Liver (tissue), 9 donors: ENCODE measurements around the gene OARD1. TPM values are rescaled to one million over a fixed set of nuclear protein-coding genes. Genes with fewer than 3 reads are reported as not detected.

ENCODE experiments used
- DNase-seq: peaks from one replicate; pipeline ENCODE4 v3.0.0-alpha.2; 2017; ENCODE audit warnings: low spot score
- H3K27ac ChIP-seq, 2 donors: one replicate each; pipeline ENCODE4 v1.7.0; 2013; ENCODE audit warnings: inconsistent platforms in 2 of 2, low read length in 2 of 2, control low read depth in 1 of 2, low read depth in 1 of 2, mild to moderate bottlenecking in 1 of 2
- H3K27me3 ChIP-seq, 4 donors: one replicate each; pipeline versions ENCODE4 v1.6.1 to v1.7.0; 2013; ENCODE audit warnings: low read length in 3 of 4, inconsistent platforms in 1 of 4, mild to moderate bottlenecking in 1 of 4, moderate library complexity in 1 of 4; ENCODE audit not compliant: control insufficient read depth in 4 of 4, insufficient read depth in 4 of 4
- H3K36me3 ChIP-seq, 4 donors: one replicate each; pipeline versions ENCODE4 v1.6.1 to v1.7.0; 2013; ENCODE audit warnings: low read length in 3 of 4, mild to moderate bottlenecking in 3 of 4, low read depth in 1 of 4, moderate library complexity in 1 of 4; ENCODE audit not compliant: control insufficient read depth in 4 of 4, insufficient read depth in 3 of 4
- H3K4me1 ChIP-seq, 4 donors: one replicate each; pipeline versions ENCODE4 v1.6.1 to v1.7.0; 2013; ENCODE audit warnings: low read length in 3 of 4, mild to moderate bottlenecking in 3 of 4, moderate library complexity in 1 of 4; ENCODE audit not compliant: control insufficient read depth in 4 of 4, insufficient read depth in 4 of 4
- H3K4me3 ChIP-seq, 3 donors: one replicate each; pipeline versions ENCODE4 v1.6.1 to v1.7.0; 2013; ENCODE audit warnings: low read length in 3 of 3, control low read depth in 1 of 3, low read depth in 1 of 3, mild to moderate bottlenecking in 1 of 3
- H3K9ac ChIP-seq, 2 donors: one replicate each; pipeline ENCODE4 v1.7.0; 2013; ENCODE audit warnings: low read length in 2 of 2, mild to moderate bottlenecking in 2 of 2, moderate library complexity in 2 of 2, control low read depth in 1 of 2, low read depth in 1 of 2
- H3K9me3 ChIP-seq, 4 donors: one replicate each; pipeline versions ENCODE4 v1.6.1 to v1.7.0; 2013; ENCODE audit warnings: low read length in 3 of 4; ENCODE audit not compliant: control insufficient read depth in 4 of 4
- CTCF ChIP-seq: fragments of 150-350 bp; IDR thresholded peaks from 2 replicates; pipeline ENCODE4 v1.5.1; 2017; ENCODE audit warnings: improper control_type of control experiment, low read depth, low read length; ENCODE audit not compliant: missing input control
- EGR1 ChIP-seq, 2 donors: IDR thresholded peaks; 2 replicates each; pipeline ENCODE4 v1.6.1; 2016 to 2018; ENCODE audit warnings: antibody characterized with exemption in 2 of 2, low read depth in 2 of 2
- FOXA1 ChIP-seq: IDR thresholded peaks from 2 replicates; pipeline ENCODE4 v1.6.1; 2016; ENCODE audit warnings: antibody characterized with exemption
- FOXA2 ChIP-seq: IDR thresholded peaks from 2 replicates; pipeline ENCODE4 v1.6.1; 2016; ENCODE audit warnings: antibody characterized with exemption
- GABPA ChIP-seq, 2 donors: IDR thresholded peaks in 1 of 2; conservative IDR thresholded peaks in 1 of 2; 2 replicates each; pipeline ENCODE4 v1.6.1; 2016; ENCODE audit warnings: antibody characterized with exemption in 2 of 2, mild to moderate bottlenecking in 1 of 2, moderate library complexity in 1 of 2
- HNF4A ChIP-seq, 2 donors: conservative IDR thresholded peaks; 2 replicates each; pipeline ENCODE4 v1.6.1; 2016; ENCODE audit warnings: antibody characterized with exemption in 2 of 2, mild to moderate bottlenecking in 2 of 2
- HNF4G ChIP-seq: IDR thresholded peaks from 2 replicates; pipeline ENCODE4 v1.6.1; 2016; ENCODE audit warnings: antibody characterized with exemption
- JUND ChIP-seq, 2 donors: IDR thresholded peaks; 2 replicates each; pipeline ENCODE4 v1.6.1; 2016; ENCODE audit warnings: antibody characterized with exemption in 2 of 2
- MAX ChIP-seq: IDR thresholded peaks from 2 replicates; pipeline ENCODE4 v1.6.1; 2016; ENCODE audit warnings: antibody characterized with exemption
- NR2F2 ChIP-seq: IDR thresholded peaks from 2 replicates; pipeline ENCODE4 v1.6.1; 2016; ENCODE audit warnings: antibody characterized with exemption
- RAD21 ChIP-seq, 2 donors: IDR thresholded peaks; 2 replicates each; pipeline ENCODE4 v1.6.1; 2016; ENCODE audit warnings: antibody characterized with exemption in 2 of 2, mild to moderate bottlenecking in 2 of 2
- REST ChIP-seq: IDR thresholded peaks from 2 replicates; pipeline ENCODE4 v1.6.1; 2016; ENCODE audit warnings: antibody characterized with exemption, mild to moderate bottlenecking
- RXRA ChIP-seq, 2 donors: IDR thresholded peaks; 2 replicates each; pipeline ENCODE4 v1.6.1; 2017 to 2018; ENCODE audit warnings: antibody characterized with exemption in 2 of 2, mild to moderate bottlenecking in 1 of 2
- SP1 ChIP-seq: IDR thresholded peaks from 2 replicates; pipeline ENCODE4 v1.6.1; 2018; ENCODE audit warnings: antibody characterized with exemption, mild to moderate bottlenecking
- TAF1 ChIP-seq: conservative IDR thresholded peaks from 2 replicates; pipeline ENCODE4 v1.6.1; 2016; ENCODE audit warnings: antibody characterized with exemption, mild to moderate bottlenecking
- YY1 ChIP-seq: IDR thresholded peaks from 2 replicates; pipeline ENCODE4 v1.6.1; 2016; ENCODE audit warnings: antibody characterized with exemption, mild to moderate bottlenecking
- ZBTB33 ChIP-seq: IDR thresholded peaks from 2 replicates; pipeline ENCODE4 v1.6.1; 2016; ENCODE audit warnings: antibody characterized with exemption
- WGBS: extraction: QIAGEN DNeasy Blood & Tissue Kit; methylation state at CpG from one replicate; pipeline ENCODE4 v1.1.7; 2013; 5-methylcytosine and 5-hydroxymethylcytosine counted together
- polyA plus RNA-seq, 2 donors: library from polyadenylated mRNA; stranded (reverse) in 1 of 2; unstranded in 1 of 2; fragments of 200-250 nt in 1 of 2; fragments of >200 nt in 1 of 2; fragmentation: Nextera tagmentation in 1 of 2; extraction: Ambion mirVana in 1 of 2; gene quantifications; one replicate each; pipeline versions ENCODE4 v1.2.1 to v1.2.3, GENCODE V29; 2013 to 2015
- total RNA-seq, 2 donors: library from RNA; depleted of rRNA; stranded (reverse); fragments of >200 nt; gene quantifications; one replicate each; pipeline ENCODE4 v1.2.3, GENCODE V29; 2014
- TF ChIP-seq, protein P1 (sequence below): IDR thresholded peaks from 2 replicates; pipeline ENCODE4 v1.6.1; 2016; ENCODE audit warnings: antibody characterized with exemption
- donor health status: healthy.
- donor health status: healthy.
- donor health status: healthy.
- donor health status: healthy.
- donor health status: healthy.

OARD1 gene
- total and polyA plus RNA-seq, 4 donors: 20.1 to 28.6 (median 23.0) TPM

GRCh38 chr6:41072836-41073202 is 663 bp upstream of the OARD1 start, which contains the start of gene NFYA:
TSS of gene NFYA (plus strand) at chr6:41072974. CDS start at chr6:41079090, 6,116 bp downstream.
- H3K27ac ChIP-seq: peak within 1 kb of the TSS; percentile 99 to 100

GRCh38 chr6:41071501-41071922 is 644 bp downstream of the OARD1 start:
- Histone ChIP-seq H3K9ac (peak overlapping the region; percentile 82 to 99), H3K36me3 (peaks cover 0 to 10% (median 5%) of the 10 kb centered on the region in 4 donors), H3K27ac (peak overlapping the region; percentile 99 to 100), H3K27me3 (no peaks in the 10 kb centered on the region), H3K9me3 (no peaks in the 10 kb centered on the region), H3K4me3 (peak overlapping the region; percentile 62 to 83 (median 77)), H3K4me1 (peaks cover 0 to 44% (median 34%) of the 10 kb centered on the region in 4 donors)
- no peak for DNase-seq
- under 1% methylated on average over 16 of the region's 16 CpGs for WGBS
- TF ChIP-seq SP1: no peak
- no peak for TF ChIP-seq MAX
- no peak for TF ChIP-seq HNF4G
- peak in 1 of 2 donors; percentile 13 for TF ChIP-seq RAD21 (IDR thresholded peaks at IDR 0.05)
- TF ChIP-seq YY1: no peak
- TF ChIP-seq EGR1 (IDR thresholded peaks at IDR 0.05; ENCODE audit: low read depth in 2 of 2): peak in 1 of 2 donors; percentile 33

More at GRCh38 chr6:41072836-41073202, 663 bp upstream of the OARD1 start, which contains the start of gene NFYA:
- TF ChIP-seq NR2F2 (no peak), YY1 (peak; percentile 94), SP1 (peak; percentile 77)
- WGBS: under 1% methylated on average over 37 of the region's 37 CpGs
- no peak for DNase-seq
- Histone ChIP-seq H3K9ac (peak within 1 kb of the TSS; percentile 98 to 99), H3K9me3 (no peaks in the 10 kb centered on the region), H3K27me3 (no peaks in the 10 kb centered on the region), H3K36me3 (peaks cover 0 to 7% (median 3%) of the 10 kb centered on the region in 4 donors), H3K4me3 (peak within 1 kb of the TSS; percentile 84 to 93 (median 84)), H3K4me1 (peaks cover 1 to 42% (median 34%) of the 10 kb centered on the region in 4 donors)

DNA sequence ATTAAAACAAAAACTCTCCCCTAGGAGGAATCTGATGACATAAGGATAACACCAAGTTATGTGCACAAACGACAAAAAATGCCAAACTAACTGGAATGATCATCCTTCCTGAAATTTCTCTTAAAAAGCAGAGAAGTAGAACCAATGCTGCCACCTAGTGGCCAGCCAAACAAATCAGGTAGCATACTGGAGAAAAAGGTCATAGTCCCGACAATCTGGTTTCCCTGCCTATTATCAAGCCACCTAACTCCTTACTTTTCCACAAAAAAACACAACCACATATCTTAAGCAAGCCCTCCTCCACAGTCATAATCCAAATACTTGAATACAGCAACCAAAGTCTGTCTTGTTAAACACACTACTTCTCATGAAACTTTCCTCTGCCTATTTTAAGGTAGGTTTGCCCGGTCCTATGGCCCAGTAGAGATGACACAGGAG is 5.3 kb downstream of the OARD1 start:
- Histone ChIP-seq H3K36me3 (peaks cover 0 to 10% (median 5%) of the 10 kb centered on the region in 4 donors), H3K9me3 (no peaks in the 10 kb centered on the region), H3K27ac (peak overlapping the region in 1 of 2 donors; percentile 71), H3K27me3 (no peaks in the 10 kb centered on the region), H3K4me1 (peaks cover 3 to 44% (median 39%) of the 10 kb centered on the region in 4 donors), H3K4me3 (no peak overlapping the region), H3K9ac (no peak overlapping the region)
- peak; percentile 89 for TF ChIP-seq CTCF
- TF ChIP-seq HNF4A (conservative IDR thresholded peaks at IDR 0.05): peak; percentile 25 to 44
- TF ChIP-seq EGR1 (IDR thresholded peaks at IDR 0.05; ENCODE audit: low read depth in 2 of 2): no peak
- TF ChIP-seq SP1: peak; percentile 7
- peak in 1 of 2 donors; percentile 18 for TF ChIP-seq RXRA (IDR thresholded peaks at IDR 0.05)
- peak; percentile 92 to 95 for TF ChIP-seq RAD21 (IDR thresholded peaks at IDR 0.05)
- TF ChIP-seq ZBTB33: no peak
- TF ChIP-seq JUND (IDR thresholded peaks at IDR 0.05): no peak
- no peak for TF ChIP-seq HNF4G
- no peak for TF ChIP-seq FOXA1
- no peak for TF ChIP-seq GABPA (IDR thresholded peaks at IDR 0.05 in 1 of 2, conservative IDR thresholded peaks at IDR 0.05 in 1 of 2)
- no peak for TF ChIP-seq FOXA2
- TF ChIP-seq, protein P1, sequence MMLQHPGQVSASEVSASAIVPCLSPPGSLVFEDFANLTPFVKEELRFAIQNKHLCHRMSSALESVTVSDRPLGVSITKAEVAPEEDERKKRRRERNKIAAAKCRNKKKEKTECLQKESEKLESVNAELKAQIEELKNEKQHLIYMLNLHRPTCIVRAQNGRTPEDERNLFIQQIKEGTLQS: peak; percentile 26
- no peak for TF ChIP-seq MAX
- no peak for TF ChIP-seq REST
- no peak for TF ChIP-seq YY1
- no peak for TF ChIP-seq NR2F2
- TF ChIP-seq TAF1: no peak
- DNase-seq: peak; percentile 81
- 29% methylated on average over 3 of the region's 3 CpGs for WGBS
